SIG-M5 (cell line): ENCODE results near the gene TCERG1L.
"Not testable (repeated sequence)": the region's sequence is repeated elsewhere in the genome, so short reads cannot be mapped to it uniquely, and the experiment has no call there.

Experiments
- DNase-seq: peaks from one replicate; lab custom pipeline; 2025; lab: John Stamatoyannopoulos, UW

The TCERG1L gene

DNA sequence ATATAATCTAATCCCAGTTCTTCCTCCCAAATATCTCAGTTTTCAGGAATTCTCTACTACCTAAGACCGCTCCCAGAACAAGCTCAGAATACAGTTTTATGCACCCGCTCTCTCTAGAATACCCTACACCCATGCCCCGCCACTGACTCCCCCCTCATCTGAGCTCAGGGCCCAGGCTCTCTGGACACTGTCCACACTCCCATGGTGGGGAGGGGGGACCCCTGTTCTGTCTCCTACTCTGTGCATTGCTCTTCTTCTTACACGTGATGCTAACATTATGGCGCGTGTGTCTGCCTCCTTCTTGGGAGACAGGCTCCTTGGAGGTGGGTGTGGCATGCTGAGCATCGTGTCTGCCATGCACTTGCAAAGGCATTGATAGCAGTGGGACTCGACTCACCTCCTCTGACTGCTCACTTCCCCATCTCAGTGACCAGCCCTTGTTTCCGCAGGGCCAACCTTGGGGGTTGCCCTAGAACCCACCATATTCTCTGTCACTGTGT lies 127.9 kb downstream of the TCERG1L start:
- no peak for DNase-seq

DNA sequence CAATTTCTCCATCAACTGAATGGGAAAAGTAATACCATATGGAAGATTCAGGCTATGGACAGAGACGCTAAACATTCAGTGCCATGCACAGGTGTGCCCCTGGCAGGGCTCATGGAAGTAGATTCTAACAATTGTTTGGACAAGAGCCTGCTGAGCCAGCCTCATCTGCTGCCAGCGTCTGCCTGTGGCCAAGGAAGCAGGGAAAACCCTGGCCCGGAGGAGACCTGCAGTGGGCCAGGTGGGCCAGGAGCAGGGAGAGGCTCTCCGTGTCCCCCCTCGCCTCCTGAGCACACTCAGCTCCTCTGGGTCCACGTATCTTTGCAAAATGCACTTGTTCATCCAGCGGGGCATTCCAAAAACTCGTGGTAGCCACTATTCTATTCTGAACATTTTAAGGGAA lies 130.1 kb downstream of the TCERG1L start:
- DNase-seq: no peak

DNA sequence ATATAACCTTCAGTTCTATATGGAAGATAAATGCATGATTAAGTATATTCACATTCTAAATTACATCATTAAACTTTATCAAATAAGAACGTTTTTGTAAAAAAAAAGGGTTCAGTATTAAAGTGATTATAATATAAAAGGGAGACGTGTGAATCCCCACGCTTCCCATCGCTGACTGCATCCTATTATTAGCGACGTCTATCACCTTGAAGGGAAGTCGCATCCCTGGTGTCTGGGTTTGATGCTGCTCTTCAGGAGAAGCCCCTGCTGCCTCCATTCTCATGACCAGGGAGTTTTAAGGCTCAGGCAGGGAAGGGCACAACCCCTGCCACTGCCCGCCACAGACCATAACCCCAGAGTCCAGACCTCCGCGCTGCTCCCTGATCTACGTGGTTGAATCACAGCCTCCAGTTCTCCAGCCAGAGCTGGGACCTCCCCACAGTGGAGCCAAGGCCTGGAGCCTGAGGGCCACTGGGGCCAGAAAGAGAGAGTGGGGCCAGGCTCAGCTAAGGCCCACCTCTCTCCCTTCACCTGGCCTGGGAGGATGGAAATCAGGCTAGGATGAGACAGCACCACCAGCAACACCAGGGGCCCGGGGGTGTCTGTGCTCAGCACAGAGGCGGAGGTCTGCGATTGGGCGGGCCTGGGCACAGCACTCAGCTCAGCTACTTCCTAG lies 130.6 kb downstream of the TCERG1L start:
- DNase-seq: no peak

DNA sequence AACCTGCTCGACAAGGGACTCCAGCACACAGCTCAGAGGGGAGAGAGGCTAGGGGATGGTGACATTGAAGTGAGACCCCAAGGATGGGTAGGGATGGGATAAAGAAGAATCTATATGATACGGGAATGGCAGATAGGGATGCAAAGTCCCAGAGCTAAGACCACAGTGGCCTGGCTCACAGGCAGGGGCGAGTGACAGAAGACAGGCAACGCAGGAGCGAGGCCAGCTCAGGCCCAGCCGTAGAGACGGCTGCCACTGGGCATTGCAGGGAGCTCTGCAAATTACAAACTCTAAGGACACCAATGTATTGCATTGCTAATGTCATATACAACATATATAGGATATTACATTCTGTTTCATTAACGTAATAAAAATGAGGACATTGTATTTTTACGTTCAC lies 131.4 kb downstream of the TCERG1L start:
- DNase-seq: no peak

DNA sequence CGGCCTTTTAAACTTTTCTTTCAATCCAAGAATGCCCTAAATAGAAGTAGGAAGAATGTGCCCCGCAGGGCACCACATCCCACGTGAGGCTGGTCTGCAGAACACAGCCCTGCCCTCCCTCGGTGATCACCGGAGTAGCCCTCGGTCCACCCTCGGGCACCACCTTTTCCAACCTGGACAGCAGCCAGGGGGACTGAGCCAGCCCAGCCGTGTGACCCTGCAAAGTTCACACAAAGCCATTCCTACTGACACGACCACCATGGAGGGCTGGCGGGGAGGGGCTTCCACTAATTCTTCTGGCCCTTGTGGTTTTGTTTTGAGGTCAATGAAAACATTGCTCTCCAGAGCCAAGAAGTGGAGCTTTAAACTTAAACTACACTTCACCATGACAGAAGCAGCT lies 132.2 kb downstream of the TCERG1L start:
- no peak for DNase-seq

DNA sequence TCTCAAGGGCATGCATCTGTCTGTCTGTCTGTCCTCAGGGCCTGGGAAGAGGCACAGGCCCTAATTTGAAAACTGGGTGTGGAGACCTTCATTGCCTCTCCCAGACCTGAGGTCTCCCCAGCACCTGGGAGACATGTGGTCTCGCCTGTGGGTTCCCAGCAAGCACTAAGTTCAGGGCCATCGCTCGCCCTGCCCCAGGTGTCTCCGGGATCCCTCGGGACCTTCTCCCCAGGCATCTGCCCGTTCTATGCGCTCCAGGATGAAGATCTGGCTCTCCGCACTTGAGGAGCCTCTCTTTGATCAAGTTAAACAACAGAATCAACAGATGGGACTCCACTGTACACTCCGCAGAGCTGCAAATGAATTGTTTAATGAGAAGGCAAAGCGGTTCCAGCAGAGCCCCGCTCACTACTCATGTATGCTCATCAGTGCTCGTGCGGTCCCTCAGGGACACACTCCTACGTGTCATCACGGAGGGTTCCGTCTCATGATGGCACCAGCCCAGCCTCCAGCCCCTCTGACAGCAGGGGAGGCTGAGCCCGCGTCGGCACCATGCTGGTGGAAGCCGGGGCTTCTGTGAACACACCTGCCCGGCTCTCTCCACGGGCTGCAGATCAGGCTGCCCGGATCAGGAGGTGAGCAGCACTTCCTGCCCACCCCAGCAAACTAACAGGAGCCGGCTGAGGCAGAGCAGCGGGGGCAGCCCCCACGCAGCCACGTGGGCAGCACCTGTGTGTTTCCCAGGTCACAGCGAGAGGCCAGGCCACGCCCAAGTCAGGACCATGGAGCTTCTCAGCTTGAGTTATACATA lies 132.8 kb downstream of the TCERG1L start:
- DNase-seq: no peak

GRCh38 chr10:131177431-131178327 lies 133.8 kb downstream of the TCERG1L start:
- no peak for DNase-seq

GRCh38 chr10:131176907-131177306 lies 134.6 kb downstream of the TCERG1L start:
- no peak for DNase-seq

GRCh38 chr10:131176324-131176723 lies 135.2 kb downstream of the TCERG1L start:
- not testable (repeated sequence) for DNase-seq

GRCh38 chr10:131175891-131176290 lies 135.6 kb downstream of the TCERG1L start:
- no peak for DNase-seq

- no peak for DNase-seq
These were observed 136.6 kb downstream of the TCERG1L start for GRCh38 chr10:131174651-131175540.

DNA sequence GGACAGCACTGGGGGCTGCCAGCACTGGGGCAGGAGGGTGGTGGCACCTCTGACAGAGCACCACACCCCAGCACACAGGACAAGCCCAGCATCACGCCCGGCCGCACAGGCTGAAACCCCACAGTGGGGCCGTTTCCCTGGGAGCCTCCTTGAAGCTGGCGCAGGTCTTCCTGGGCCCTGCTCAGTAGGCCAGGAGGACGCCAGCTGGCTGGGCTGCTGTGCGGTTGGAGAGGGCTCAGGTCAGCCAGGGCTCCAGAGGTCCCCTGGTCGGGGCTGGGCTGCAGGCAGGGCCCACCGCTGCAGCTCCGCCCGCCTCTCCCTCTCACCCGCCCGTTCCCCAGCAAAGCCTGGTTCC lies 137.3 kb downstream of the TCERG1L start:
- DNase-seq: no peak

- no peak for DNase-seq
These were observed 137.9 kb downstream of the TCERG1L start for GRCh38 chr10:131173484-131174210.

- DNase-seq: no peak
These were observed 139.1 kb downstream of the TCERG1L start for GRCh38 chr10:131172433-131172832.

GRCh38 chr10:131169146-131169545 lies 142.4 kb downstream of the TCERG1L start:
- no peak for DNase-seq

DNA sequence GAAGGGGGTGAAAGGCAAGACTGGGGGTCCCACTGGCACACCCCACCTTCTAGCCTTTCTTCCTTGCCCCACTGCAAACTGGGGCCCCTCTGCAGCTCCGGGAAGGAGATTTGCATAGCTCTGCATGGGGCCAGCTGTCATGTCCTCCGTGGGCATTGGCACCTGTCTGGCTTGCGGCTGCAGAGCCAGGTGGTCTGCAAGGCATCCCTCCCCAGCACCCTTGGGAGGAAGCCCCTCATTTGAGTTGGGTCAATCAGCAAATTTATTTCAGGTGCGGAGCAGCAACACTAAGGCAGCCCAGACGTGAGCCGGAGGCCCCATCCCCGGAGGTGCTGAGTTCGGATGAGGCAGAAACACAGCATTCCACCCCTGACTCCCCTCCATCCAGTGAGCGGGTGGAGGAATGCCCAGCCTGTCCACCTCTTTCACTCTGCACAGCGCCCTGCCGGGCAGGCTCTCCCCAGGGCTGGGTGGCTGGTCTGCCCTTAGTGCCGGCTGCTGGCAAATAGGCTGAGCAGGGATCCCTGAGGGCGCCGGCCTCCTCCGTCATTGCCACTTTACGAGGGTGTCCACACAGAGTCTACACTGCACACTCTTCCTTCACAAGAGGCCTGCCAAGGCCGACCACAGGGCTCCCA lies 143.2 kb downstream of the TCERG1L start:
- DNase-seq: no peak

DNA sequence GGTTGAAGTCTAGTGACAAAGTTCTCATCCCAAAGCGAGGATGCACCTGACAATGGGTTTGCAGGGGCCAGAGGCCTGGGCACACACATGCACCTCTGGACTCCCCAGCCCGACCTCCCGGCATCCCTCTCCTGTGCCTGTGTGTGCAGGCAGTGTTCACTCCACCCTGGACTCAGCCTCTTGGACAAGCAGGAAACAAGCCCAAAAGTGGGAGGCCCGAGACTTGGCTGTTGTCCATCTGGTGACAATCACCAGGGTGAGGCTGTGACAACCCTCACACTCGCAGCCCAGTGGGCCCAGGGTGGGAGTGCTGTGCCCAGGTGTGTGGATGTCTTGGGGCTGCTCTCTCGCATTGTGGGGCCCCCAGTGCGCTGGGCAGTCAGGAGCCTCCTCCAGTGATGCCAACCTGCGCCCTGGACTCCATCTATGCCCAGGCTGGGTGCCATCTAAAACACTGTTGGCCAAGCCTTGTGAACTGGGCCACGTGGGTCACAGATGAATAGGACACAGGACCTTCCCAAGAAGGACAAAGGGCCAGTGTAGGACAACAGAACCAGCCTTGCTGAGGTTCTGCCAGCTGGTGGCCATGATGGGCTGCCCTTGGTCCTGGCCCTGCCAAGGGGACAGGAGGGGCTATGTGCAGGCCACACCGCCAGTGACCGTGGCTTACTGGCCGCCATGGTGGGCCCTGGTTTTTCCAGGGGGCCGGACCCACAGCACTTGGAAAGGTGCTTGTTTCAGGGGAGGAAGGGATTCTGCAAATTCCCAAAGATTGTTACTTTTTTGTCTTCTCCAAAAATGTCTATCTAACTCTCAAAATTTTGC lies 144.3 kb downstream of the TCERG1L start:
- DNase-seq: no peak

GRCh38 chr10:131166486-131166885 lies 145.0 kb downstream of the TCERG1L start:
- DNase-seq: no peak

- DNase-seq: no peak
These were observed 146.4 kb downstream of the TCERG1L start for GRCh38 chr10:131165092-131165491.
